ENCODE results near the gene MSH5. TPM values are rescaled to one million over a fixed set of nuclear protein-coding genes. Genes with fewer than 3 reads are reported as not detected.

The MSH5 gene
- total and polyA plus RNA-seq, 2 experiments from 2014 or later, result 7.4 to 39.4 TPM

DNA sequence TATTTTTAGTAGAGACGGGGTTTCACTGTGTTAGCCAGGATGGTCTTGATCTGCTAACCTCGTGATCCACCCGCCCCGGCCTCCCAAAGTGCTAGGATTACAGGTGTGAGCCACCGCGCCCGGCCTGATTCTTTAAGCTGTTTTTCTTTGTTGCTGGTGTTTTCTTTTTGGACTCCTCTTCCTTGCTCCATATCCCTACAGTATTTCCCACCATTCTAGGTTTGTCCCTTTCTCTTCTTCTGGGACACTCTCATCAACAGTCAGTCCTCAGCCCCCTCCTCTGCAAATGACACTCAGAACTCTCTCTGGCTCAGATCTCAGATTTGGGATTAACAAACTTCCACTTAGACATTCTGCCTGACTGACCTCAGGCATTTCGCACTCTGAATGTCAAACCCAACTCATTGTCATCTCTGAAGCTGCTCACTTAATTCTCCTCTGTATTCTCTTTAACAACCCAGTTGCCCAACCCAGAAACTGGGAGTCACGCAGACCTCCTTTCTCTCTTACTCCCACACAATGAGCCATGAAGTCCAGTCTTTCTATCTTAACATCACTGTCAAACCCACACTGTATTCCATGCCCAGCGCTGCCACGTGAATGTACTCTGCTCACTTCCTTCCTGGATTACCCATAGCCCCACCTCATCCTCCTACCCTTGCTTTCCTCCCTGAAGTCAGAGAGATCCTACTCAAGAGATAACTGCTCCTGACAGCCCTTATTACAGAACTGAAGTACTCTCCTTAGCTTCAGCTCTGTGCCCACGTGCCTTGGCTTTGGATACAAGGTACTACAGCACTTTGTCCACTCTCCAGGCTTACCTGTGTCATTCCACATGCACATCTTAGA, 14.1 kb upstream of the MSH5 start:
- no peaks in the 10 kb centered on the region for H3K27me3 ChIP-seq
- H3K4me1 ChIP-seq (ENCODE audit: low read depth), result no peaks in the 10 kb centered on the region
- peak in 1 of 2 donors; percentile 75 for DNase-seq (ENCODE audit: low read depth in 1 of 2, low spot score in 1 of 2)
- H3K4me3 ChIP-seq, result no peak overlapping the region
- TF ChIP-seq, protein P1, sequence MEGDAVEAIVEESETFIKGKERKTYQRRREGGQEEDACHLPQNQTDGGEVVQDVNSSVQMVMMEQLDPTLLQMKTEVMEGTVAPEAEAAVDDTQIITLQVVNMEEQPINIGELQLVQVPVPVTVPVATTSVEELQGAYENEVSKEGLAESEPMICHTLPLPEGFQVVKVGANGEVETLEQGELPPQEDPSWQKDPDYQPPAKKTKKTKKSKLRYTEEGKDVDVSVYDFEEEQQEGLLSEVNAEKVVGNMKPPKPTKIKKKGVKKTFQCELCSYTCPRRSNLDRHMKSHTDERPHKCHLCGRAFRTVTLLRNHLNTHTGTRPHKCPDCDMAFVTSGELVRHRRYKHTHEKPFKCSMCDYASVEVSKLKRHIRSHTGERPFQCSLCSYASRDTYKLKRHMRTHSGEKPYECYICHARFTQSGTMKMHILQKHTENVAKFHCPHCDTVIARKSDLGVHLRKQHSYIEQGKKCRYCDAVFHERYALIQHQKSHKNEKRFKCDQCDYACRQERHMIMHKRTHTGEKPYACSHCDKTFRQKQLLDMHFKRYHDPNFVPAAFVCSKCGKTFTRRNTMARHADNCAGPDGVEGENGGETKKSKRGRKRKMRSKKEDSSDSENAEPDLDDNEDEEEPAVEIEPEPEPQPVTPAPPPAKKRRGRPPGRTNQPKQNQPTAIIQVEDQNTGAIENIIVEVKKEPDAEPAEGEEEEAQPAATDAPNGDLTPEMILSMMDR (IDR thresholded peaks at IDR 0.05; ENCODE audit: low read depth, low read length), result no peak
- no peaks in the 10 kb centered on the region for H3K9me3 ChIP-seq (ENCODE audit: low read depth)
- no peak overlapping the region for H3K27ac ChIP-seq
- H3K36me3 ChIP-seq, result peaks cover 9% of the 10 kb centered on the region

DNA sequence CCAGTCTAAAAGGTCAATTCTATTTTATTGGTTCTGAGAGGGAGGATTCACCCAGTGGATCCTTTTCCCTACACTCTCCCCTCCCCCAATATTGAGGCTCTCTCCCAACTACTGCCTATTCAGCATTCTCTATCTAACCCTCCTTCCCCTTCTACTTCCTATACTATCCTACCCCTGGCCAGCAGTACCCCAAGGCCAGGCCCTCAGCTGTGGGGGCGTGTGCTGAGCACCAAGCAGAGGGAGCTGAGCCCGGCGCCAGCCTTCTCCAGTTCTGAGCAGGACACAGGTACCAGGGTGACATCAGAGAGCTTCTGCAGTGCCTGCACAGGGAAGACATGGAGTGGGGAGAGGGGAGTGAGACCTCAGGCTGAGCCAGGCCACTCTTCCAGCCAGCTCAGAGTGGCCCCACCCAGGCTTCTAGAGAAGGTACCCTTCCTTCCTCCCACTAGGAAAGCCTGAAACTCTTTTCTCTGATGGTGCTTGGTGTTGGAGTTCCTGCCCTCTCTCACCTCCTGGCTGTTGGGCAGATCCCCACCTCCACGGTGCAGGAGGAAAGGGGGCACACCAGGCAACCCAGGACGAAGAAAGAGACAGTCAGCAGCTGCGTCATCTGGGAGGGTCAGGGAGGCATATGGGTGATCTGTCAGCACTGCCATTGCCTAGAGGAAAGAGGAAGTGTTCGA, 12.6 kb upstream of the MSH5 start:
- Histone ChIP-seq H3K36me3 (peaks cover 19% of the 10 kb centered on the region), H3K4me3 (no peak overlapping the region), H3K9me3 (ENCODE audit: low read depth) (no peaks in the 10 kb centered on the region), H3K27ac (no peak overlapping the region), H3K27me3 (no peaks in the 10 kb centered on the region), H3K4me1 (ENCODE audit: low read depth) (no peaks in the 10 kb centered on the region)
- DNase-seq (ENCODE audit: low read depth in 1 of 2, low spot score in 1 of 2), result no peak
- TF ChIP-seq, protein P1 (IDR thresholded peaks at IDR 0.05; ENCODE audit: low read depth, low read length), result no peak

DNA sequence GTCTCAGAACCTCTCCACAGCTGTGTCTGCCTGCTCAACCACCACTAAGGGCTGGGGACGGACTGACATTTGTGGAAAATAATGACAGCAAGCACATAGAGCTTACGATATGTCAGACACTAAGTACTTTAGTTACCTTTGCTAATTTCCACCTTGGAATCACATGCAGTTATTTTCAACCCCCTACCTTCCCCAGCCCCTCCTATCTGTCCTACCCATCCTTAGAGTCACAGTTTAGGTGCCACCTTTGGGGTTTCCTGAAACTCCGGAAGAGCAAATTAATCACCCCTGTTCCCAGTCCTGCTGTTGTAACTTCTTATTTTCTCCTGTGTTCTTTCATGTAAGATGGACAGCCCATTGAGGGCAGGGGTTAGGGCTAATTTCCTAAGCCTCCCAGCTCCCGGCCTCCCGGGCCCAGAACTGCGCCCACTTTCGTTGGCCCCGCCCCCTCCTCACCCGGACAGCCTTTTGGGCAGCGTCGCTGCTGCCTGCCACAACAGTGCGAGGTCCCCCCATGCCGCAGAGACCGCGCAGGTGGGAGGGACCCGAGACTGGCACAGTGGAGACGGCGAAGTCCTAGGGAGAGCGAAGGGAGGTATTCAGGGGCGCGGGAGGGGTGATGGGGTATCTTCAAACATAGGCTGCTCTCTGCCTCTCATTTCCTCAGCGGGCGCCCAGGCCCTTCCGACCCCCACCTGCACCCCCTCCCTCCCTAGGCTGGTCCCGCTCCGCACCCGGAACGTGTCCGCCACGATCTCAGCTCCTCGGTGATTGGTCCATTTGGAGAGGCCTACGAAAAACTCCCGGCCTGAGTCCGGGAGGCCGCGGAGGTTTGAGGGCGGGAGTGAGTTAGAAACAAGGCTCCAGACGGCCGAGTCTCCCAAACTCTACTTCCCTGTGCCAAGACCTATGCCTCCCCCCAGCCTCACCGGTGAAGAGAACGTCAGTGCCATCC, 11.8 kb upstream of the MSH5 start:
- Histone ChIP-seq H3K36me3 (peaks cover 25% of the 10 kb centered on the region), H3K4me3 (no peak overlapping the region)

DNA sequence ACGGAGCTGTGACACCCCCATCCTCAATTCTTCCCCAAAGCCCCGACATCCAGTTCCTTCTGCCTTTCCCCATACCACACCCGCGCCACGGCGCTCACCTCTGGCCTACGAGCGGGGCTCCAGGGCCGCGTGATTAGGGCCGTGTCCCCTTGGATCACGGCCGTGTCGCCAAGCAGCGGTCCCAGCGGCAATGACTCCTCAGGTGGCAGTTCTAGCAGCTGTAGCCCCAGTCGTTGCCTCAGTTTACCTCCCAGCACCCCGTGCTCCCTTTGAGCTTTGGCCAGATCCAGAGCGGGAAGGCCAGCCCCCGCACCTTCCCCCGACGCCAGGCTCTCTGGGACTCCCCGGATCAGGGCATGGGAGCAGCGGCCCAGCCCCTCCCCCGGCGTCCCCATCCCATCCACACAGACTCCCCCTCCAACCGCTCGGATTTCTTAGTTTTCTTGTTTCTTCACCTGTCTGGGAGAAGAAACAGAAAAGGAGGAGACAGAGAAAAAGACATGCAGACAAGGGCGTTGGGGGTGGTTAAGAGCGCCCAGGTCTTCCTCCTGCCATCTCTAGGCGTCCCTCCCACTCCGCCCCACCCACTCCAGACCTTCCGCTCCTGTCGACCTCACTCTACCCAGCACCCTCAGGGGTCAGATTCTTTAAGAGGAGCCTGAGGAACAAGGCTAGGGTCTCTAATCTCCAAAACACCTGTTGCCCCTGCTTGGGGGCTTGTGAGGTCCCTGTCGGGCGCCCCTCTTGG, 10.9 kb upstream of the MSH5 start, which contains the start of gene DDAH2:
TSS of gene DDAH2 (minus strand) at position 533 of the 748 bp plus-strand sequence. CDS start at position 395, 138 bp downstream.
- peaks cover 33% of the 10 kb centered on the region for H3K36me3 ChIP-seq

More for the DNA sequence above, 11.8 kb upstream of the MSH5 start:
- H3K27me3 ChIP-seq, result no peaks in the 10 kb centered on the region
- TF ChIP-seq, protein P1 (IDR thresholded peaks at IDR 0.05; ENCODE audit: low read depth, low read length), result no peak
- no peak for DNase-seq (ENCODE audit: low read depth in 1 of 2, low spot score in 1 of 2)
- no peaks in the 10 kb centered on the region for H3K9me3 ChIP-seq (ENCODE audit: low read depth)
- H3K4me1 ChIP-seq (ENCODE audit: low read depth), result no peaks in the 10 kb centered on the region
- H3K27ac ChIP-seq, result no peak overlapping the region

More for the DNA sequence above, 10.9 kb upstream of the MSH5 start, which contains the start of gene DDAH2:
- Histone ChIP-seq H3K4me3 (peak within 1 kb of the TSS; percentile 91), H3K9me3 (ENCODE audit: low read depth) (no peaks in the 10 kb centered on the region), H3K4me1 (ENCODE audit: low read depth) (no peaks in the 10 kb centered on the region), H3K27ac (peak within 1 kb of the TSS; percentile 76), H3K27me3 (no peaks in the 10 kb centered on the region)
- TF ChIP-seq, protein P1 (IDR thresholded peaks at IDR 0.05; ENCODE audit: low read depth, low read length), result peak; percentile 59
- no peak for DNase-seq (ENCODE audit: low read depth in 1 of 2, low spot score in 1 of 2)

Measured in cardiac muscle cell (in vitro differentiated cells and primary cell).